Fibroblast of villous mesenchyme (primary cell): Measurements from ENCODE around the gene MRPS26. TPM values are rescaled to one million over a fixed set of nuclear protein-coding genes. Genes with fewer than 3 reads are reported as not detected.
A peak's percentile ranks its signal among the peaks of the same experiment; 100 is the strongest.

Source experiments
- DNase-seq: peaks from one replicate; pipeline ENCODE4 v3.0.0-alpha.2; 2010; ENCODE audit warnings: low read depth
- H3K4me3 ChIP-seq: 2 replicates; pipeline ENCODE4 v1.5.1; 2011; ENCODE audit warnings: low read depth, mild to moderate bottlenecking, low read length
- CTCF ChIP-seq: IDR thresholded peaks from 2 replicates; pipeline ENCODE4 v1.5.1; 2012; ENCODE audit warnings: low read depth, mild to moderate bottlenecking, low read length; ENCODE audit not compliant: insufficient read depth
- total RNA-seq: library from RNA; depleted of rRNA; stranded (reverse); fragments of >200 nt; gene quantifications from 2 replicates; pipeline ENCODE4 v1.2.3, GENCODE V29; 2012

Gene MRPS26
- 26.8 and 31.6 TPM in 2 replicates for total RNA-seq

- DNase-seq = peak; percentile 88
- H3K4me3 ChIP-seq = peak within 1 kb of the TSS; percentile 82
- no peak for TF ChIP-seq CTCF
Measured at GRCh38 chr20:3045816-3046676, at the start of gene MRPS26. Gene MRPS26, plus strand, starts transcription at chr20:3046052. Its CDS starts 17 bp downstream, at chr20:3046069.

GRCh38 chr20:2998728-2999127 is 47.1 kb upstream of the MRPS26 start:
- no peak for DNase-seq
- TF ChIP-seq CTCF = no peak
- no peak overlapping the region for H3K4me3 ChIP-seq

- no peak overlapping the region for H3K4me3 ChIP-seq
- peak; percentile 14 for TF ChIP-seq CTCF
- peak; percentile 45 for DNase-seq
Measured at GRCh38 chr20:3000852-3001523, 44.9 kb upstream of the MRPS26 start.

- no peak for TF ChIP-seq CTCF
- no peak for DNase-seq
- no peak overlapping the region for H3K4me3 ChIP-seq
Measured at GRCh38 chr20:3003416-3003815, 42.4 kb upstream of the MRPS26 start.

GRCh38 chr20:3010985-3011723 is 34.7 kb upstream of the MRPS26 start:
- DNase-seq = peak; percentile 74
- TF ChIP-seq CTCF = no peak

GRCh38 chr20:3011752-3012151 is 34.1 kb upstream of the MRPS26 start:
- H3K4me3 ChIP-seq = no peak overlapping the region
- DNase-seq = no peak
- TF ChIP-seq CTCF = no peak

More at GRCh38 chr20:3010985-3011723, 34.7 kb upstream of the MRPS26 start:
- no peak overlapping the region for H3K4me3 ChIP-seq
